ENCODE results near the gene AFG3L2.

AFG3L2 gene

DNA sequence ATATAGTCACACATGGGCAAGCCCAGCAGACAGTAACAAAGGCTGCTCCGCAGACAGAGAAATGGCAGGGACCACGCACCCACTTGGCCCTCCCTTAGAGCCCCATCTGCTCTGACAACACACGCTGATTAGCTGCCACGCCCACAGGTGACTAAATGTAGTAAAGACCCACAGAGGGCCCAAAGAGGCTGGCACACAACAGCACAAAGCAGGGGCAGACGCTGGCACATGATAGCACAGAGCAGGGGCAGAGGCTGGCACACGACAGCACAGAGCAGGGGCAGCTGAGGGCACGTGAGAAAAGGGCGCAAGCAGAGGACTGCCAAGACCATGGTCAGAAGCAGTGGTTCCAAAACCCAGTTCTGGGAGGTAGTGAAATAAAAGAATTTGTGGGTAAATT is 10.6 kb downstream of the AFG3L2 start:
- H3K27ac ChIP-seq (ENCODE audit: insufficient read depth, low read depth, low read length, poor library complexity, severe bottlenecking), result no peak overlapping the region
- no peaks in the 10 kb centered on the region for H3K27me3 ChIP-seq (ENCODE audit: control insufficient read depth, insufficient read depth, low read length, poor library complexity, severe bottlenecking)
- H3K4me1 ChIP-seq (ENCODE audit: control insufficient read depth, insufficient read depth, low read length), result no peaks in the 10 kb centered on the region
- no peak overlapping the region for H3K4me3 ChIP-seq (ENCODE audit: insufficient read depth, low read depth, low read length)
- WGBS, 2 experiments, result 96 to 97% methylated on average over 8 of the region's 8 CpGs
- no peaks in the 10 kb centered on the region for H3K36me3 ChIP-seq (ENCODE audit: control insufficient read depth, insufficient read depth, low read length)
- no peaks in the 10 kb centered on the region for H3K9me3 ChIP-seq (ENCODE audit: control insufficient read depth, low read length)

GRCh38 chr18:12362473-12363174 is 14.4 kb downstream of the AFG3L2 start:
- H3K4me3 ChIP-seq (ENCODE audit: insufficient read depth, low read depth, low read length), result no peak overlapping the region
- H3K27ac ChIP-seq (ENCODE audit: insufficient read depth, low read depth, low read length, poor library complexity, severe bottlenecking), result no peak overlapping the region
- H3K36me3 ChIP-seq (ENCODE audit: control insufficient read depth, insufficient read depth, low read length), result peaks cover 9% of the 10 kb centered on the region
- 88 to 94% methylated on average over 11 of the region's 11 CpGs for WGBS, 2 experiments
- H3K27me3 ChIP-seq (ENCODE audit: control insufficient read depth, insufficient read depth, low read length, poor library complexity, severe bottlenecking), result no peaks in the 10 kb centered on the region
- no peaks in the 10 kb centered on the region for H3K4me1 ChIP-seq (ENCODE audit: control insufficient read depth, insufficient read depth, low read length)
- H3K9me3 ChIP-seq (ENCODE audit: control insufficient read depth, low read length), result no peaks in the 10 kb centered on the region

GRCh38 chr18:12361770-12362378 is 15.2 kb downstream of the AFG3L2 start:
- H3K4me3 ChIP-seq (ENCODE audit: insufficient read depth, low read depth, low read length), result no peak overlapping the region
- H3K4me1 ChIP-seq (ENCODE audit: control insufficient read depth, insufficient read depth, low read length), result no peaks in the 10 kb centered on the region
- H3K36me3 ChIP-seq (ENCODE audit: control insufficient read depth, insufficient read depth, low read length), result peaks cover 9% of the 10 kb centered on the region
- WGBS, 2 experiments, result 92 to 99% methylated on average over 3 of the region's 3 CpGs
- H3K27ac ChIP-seq (ENCODE audit: insufficient read depth, low read depth, low read length, poor library complexity, severe bottlenecking), result no peak overlapping the region
- H3K9me3 ChIP-seq (ENCODE audit: control insufficient read depth, low read length), result no peaks in the 10 kb centered on the region
- no peaks in the 10 kb centered on the region for H3K27me3 ChIP-seq (ENCODE audit: control insufficient read depth, insufficient read depth, low read length, poor library complexity, severe bottlenecking)

DNA sequence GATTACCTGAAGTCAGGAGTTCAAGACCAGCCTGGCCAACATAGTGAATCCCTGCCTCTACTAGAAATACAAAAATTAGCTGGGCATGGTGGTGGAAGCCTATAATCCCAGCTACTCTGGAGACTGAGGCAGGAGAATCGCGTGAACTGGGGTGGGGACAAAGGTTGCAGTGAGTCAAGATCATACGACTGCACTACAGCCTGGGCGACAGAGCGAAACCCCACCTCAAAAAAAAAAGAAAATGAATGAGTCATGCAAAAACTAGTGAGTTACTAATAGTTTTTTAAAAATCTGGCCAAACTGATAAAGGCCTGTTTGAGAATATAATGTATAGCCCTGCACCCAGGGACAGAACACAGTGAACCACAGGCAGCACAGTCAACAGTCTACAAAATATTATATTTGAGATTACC is 17.5 kb downstream of the AFG3L2 start:
- no peaks in the 10 kb centered on the region for H3K4me1 ChIP-seq (ENCODE audit: control insufficient read depth, insufficient read depth, low read length)
- peaks cover 15% of the 10 kb centered on the region for H3K36me3 ChIP-seq (ENCODE audit: control insufficient read depth, insufficient read depth, low read length)
- H3K4me3 ChIP-seq (ENCODE audit: insufficient read depth, low read depth, low read length), result no peak overlapping the region
- no peak overlapping the region for H3K27ac ChIP-seq (ENCODE audit: insufficient read depth, low read depth, low read length, poor library complexity, severe bottlenecking)
- H3K9me3 ChIP-seq (ENCODE audit: control insufficient read depth, low read length), result no peaks in the 10 kb centered on the region
- H3K27me3 ChIP-seq (ENCODE audit: control insufficient read depth, insufficient read depth, low read length, poor library complexity, severe bottlenecking), result no peaks in the 10 kb centered on the region
- 95 to 99% methylated on average over 5 of the region's 5 CpGs for WGBS, 2 experiments

- WGBS, 2 experiments, result 94 to 98% methylated on average over 5 of the region's 5 CpGs
- no peaks in the 10 kb centered on the region for H3K27me3 ChIP-seq (ENCODE audit: control insufficient read depth, insufficient read depth, low read length, poor library complexity, severe bottlenecking)
- H3K9me3 ChIP-seq (ENCODE audit: control insufficient read depth, low read length), result no peaks in the 10 kb centered on the region
- no peak overlapping the region for H3K4me3 ChIP-seq (ENCODE audit: insufficient read depth, low read depth, low read length)
- no peaks in the 10 kb centered on the region for H3K4me1 ChIP-seq (ENCODE audit: control insufficient read depth, insufficient read depth, low read length)
- no peak overlapping the region for H3K27ac ChIP-seq (ENCODE audit: insufficient read depth, low read depth, low read length, poor library complexity, severe bottlenecking)
- H3K36me3 ChIP-seq (ENCODE audit: control insufficient read depth, insufficient read depth, low read length), result peaks cover 20% of the 10 kb centered on the region
These were observed 24.8 kb downstream of the AFG3L2 start for GRCh38 chr18:12352188-12352587.

- Histone ChIP-seq H3K4me3 (ENCODE audit: insufficient read depth, low read depth, low read length) (no peak overlapping the region), H3K36me3 (ENCODE audit: control insufficient read depth, insufficient read depth, low read length) (peaks cover 26% of the 10 kb centered on the region), H3K27ac (ENCODE audit: insufficient read depth, low read depth, low read length, poor library complexity, severe bottlenecking) (no peak overlapping the region), H3K9me3 (ENCODE audit: control insufficient read depth, low read length) (no peaks in the 10 kb centered on the region), H3K4me1 (ENCODE audit: control insufficient read depth, insufficient read depth, low read length) (no peaks in the 10 kb centered on the region), H3K27me3 (ENCODE audit: control insufficient read depth, insufficient read depth, low read length, poor library complexity, severe bottlenecking) (no peaks in the 10 kb centered on the region)
- WGBS, 2 experiments, result 92 to 94% methylated on average over 4 of the region's 4 CpGs
These were observed 29.1 kb downstream of the AFG3L2 start for GRCh38 chr18:12347895-12348294.

DNA sequence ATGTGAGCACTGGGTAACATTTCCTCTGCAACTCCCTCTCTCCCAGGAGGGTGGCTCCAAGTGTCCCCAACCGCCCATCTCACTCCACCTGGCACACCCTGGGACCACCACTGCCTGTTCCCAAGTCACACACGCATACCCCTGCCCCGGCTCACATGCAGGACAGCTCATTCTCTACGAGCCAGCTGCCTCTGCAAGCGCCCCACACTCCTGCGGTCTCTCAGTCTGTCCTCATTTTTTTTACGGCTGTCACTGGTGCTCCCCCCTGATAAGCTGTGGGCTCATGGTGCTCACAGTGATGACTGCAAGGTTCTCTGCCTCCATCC is 30.8 kb downstream of the AFG3L2 start:
- no peaks in the 10 kb centered on the region for H3K4me1 ChIP-seq (ENCODE audit: control insufficient read depth, insufficient read depth, low read length)
- H3K27me3 ChIP-seq (ENCODE audit: control insufficient read depth, insufficient read depth, low read length, poor library complexity, severe bottlenecking), result no peaks in the 10 kb centered on the region
- peaks cover 21% of the 10 kb centered on the region for H3K36me3 ChIP-seq (ENCODE audit: control insufficient read depth, insufficient read depth, low read length)
- H3K4me3 ChIP-seq (ENCODE audit: insufficient read depth, low read depth, low read length), result no peak overlapping the region
- no peak overlapping the region for H3K27ac ChIP-seq (ENCODE audit: insufficient read depth, low read depth, low read length, poor library complexity, severe bottlenecking)
- 95% methylated on average over 7 of the region's 7 CpGs for WGBS, 2 experiments
- H3K9me3 ChIP-seq (ENCODE audit: control insufficient read depth, low read length), result no peaks in the 10 kb centered on the region

DNA sequence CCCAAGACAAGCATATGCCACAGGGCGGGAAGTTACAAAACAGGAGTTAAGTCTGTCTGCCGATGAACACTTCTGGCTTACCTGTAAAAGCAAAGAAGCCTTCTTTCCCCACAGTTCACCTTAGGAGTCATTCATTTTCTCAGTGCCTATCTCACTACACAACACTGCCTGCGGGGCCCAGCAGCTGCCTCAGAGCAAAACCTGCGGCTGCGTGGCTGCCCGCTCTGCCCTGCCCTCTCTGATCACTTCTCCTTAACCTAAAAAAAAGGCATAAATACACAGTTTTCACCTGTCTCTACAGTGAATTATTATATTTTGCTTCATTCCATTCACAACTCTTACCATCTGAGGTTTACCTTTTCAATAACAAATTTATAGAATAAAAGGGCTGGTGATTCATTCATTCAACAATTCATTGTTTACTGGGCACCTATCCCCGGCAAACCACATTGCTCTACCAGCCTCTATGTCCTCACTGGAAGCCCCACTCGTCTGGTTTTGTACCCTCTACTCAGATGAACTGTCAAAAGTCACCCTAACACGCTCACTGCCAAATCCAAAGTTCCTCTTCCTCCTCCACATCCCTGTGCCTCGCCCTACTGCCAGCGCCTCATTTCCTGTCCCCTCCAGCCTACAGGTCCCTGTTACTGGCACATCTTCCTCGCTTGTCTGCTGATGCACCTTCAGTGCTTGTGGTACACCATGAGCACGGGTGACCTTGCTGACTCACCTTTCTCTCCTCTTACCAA is 31.4 kb downstream of the AFG3L2 start:
- H3K4me3 ChIP-seq (ENCODE audit: insufficient read depth, low read depth, low read length), result no peak overlapping the region
- WGBS, 2 experiments, result 93 to 94% methylated on average over 13 of the region's 13 CpGs
- H3K27me3 ChIP-seq (ENCODE audit: control insufficient read depth, insufficient read depth, low read length, poor library complexity, severe bottlenecking), result no peaks in the 10 kb centered on the region
- no peak overlapping the region for H3K27ac ChIP-seq (ENCODE audit: insufficient read depth, low read depth, low read length, poor library complexity, severe bottlenecking)
- peaks cover 21% of the 10 kb centered on the region for H3K36me3 ChIP-seq (ENCODE audit: control insufficient read depth, insufficient read depth, low read length)
- H3K9me3 ChIP-seq (ENCODE audit: control insufficient read depth, low read length), result no peaks in the 10 kb centered on the region
- no peaks in the 10 kb centered on the region for H3K4me1 ChIP-seq (ENCODE audit: control insufficient read depth, insufficient read depth, low read length)

DNA sequence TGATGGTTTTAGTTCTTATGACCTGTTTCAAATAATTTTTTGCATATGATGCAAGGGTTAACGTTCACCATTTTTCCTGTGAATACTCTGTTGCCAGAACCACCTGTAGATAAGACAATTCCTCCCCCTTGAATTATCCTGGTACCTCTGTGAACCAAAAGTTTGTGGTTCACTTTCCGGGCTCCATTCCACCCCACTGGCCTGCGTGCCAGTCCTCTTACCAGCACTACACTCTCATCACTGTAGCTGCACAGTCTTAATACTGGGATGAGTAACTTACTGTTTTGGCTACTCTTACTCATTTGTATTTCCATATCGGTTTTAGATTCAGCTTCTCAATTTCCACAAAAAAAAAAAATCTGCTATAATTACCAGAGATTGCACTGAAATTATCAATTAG is 34.4 kb downstream of the AFG3L2 start:
- Histone ChIP-seq H3K36me3 (ENCODE audit: control insufficient read depth, insufficient read depth, low read length) (peaks cover 12% of the 10 kb centered on the region), H3K9me3 (ENCODE audit: control insufficient read depth, low read length) (no peaks in the 10 kb centered on the region), H3K4me3 (ENCODE audit: insufficient read depth, low read depth, low read length) (no peak overlapping the region), H3K27me3 (ENCODE audit: control insufficient read depth, insufficient read depth, low read length, poor library complexity, severe bottlenecking) (no peaks in the 10 kb centered on the region), H3K4me1 (ENCODE audit: control insufficient read depth, insufficient read depth, low read length) (no peaks in the 10 kb centered on the region), H3K27ac (ENCODE audit: insufficient read depth, low read depth, low read length, poor library complexity, severe bottlenecking) (no peak overlapping the region)
- WGBS, 2 experiments, result 91 to 96% methylated on average over 4 of the region's 4 CpGs

- peaks cover 12% of the 10 kb centered on the region for H3K36me3 ChIP-seq (ENCODE audit: control insufficient read depth, insufficient read depth, low read length)
- WGBS, 2 experiments, result 94 to 95% methylated on average over 4 to 5 of the region's 5 CpGs
- H3K9me3 ChIP-seq (ENCODE audit: control insufficient read depth, low read length), result no peaks in the 10 kb centered on the region
- no peaks in the 10 kb centered on the region for H3K27me3 ChIP-seq (ENCODE audit: control insufficient read depth, insufficient read depth, low read length, poor library complexity, severe bottlenecking)
- H3K4me1 ChIP-seq (ENCODE audit: control insufficient read depth, insufficient read depth, low read length), result peaks cover 2% of the 10 kb centered on the region
- H3K27ac ChIP-seq (ENCODE audit: insufficient read depth, low read depth, low read length, poor library complexity, severe bottlenecking), result no peak overlapping the region
- no peak overlapping the region for H3K4me3 ChIP-seq (ENCODE audit: insufficient read depth, low read depth, low read length)
These were observed 35.9 kb downstream of the AFG3L2 start for GRCh38 chr18:12340945-12341660.

All from ectodermal cell (in vitro differentiated cells).